Measurements from ENCODE around the gene SNAI1. TPM values are rescaled to one million over a fixed set of nuclear protein-coding genes. Genes with fewer than 3 reads are reported as not detected.

SNAI1 gene
- total RNA-seq, 1 experiment from 2014 or later = 8.8 TPM

DNA sequence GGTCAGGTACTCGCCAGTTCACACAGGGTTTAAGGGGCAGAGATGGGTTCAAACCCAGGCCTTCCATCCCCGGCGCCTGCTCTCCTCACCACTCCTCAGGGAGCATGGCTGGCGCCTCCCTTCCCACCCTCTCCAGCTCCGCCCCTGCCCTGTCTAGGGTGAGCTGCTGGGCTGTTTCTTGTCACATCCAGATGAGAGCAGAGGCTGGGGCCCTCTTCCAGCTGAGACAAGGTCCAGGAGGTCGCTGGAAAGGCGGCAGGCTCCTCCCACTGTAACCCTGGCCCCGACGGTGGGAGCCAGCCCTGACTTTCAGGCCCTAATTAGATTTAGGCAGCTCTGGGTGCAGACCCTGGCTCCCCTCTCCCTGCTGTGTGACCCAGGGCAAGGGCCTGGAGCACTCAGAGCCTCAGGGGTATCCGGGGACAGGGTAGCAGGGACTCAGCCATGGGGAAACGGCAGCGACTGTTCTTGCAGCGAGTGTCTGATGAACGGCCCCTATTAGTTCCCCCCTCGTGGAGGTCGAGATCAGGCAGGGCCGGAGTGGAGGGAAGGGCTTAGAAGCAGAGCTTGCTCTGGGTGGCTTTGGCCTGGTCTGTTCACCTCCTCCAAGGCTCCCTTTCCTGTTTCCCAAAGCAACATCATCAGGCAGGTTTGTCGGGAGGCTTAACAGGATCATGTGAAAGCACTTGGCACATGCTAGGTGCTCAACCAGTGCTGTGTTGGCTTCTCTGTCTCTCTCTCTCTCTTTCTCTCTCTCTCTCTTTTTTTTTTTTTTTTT is 33.4 kb downstream of the SNAI1 start:
- POLR2A ChIA-PET = interaction anchor here (0.5 to 0.7 kb wide), 4 partner anchors 14 to 43 kb away, joined by 3 to 10 read pairs (median 5); no protein-coding TSS in a partner anchor
- BruUV-seq (replicated peaks) = no TSS peak
- Histone ChIP-seq H3K4me3 (ENCODE audit: low read depth in 2 of 2, low read length in 2 of 2) (no peak overlapping the region), H3K9me3 (ENCODE audit: control insufficient read depth, insufficient read depth, low read depth, low read length) (no peaks in the 10 kb centered on the region), H3K4me1 (ENCODE audit: control insufficient read depth, insufficient read depth, low read length) (peaks cover 23% of the 10 kb centered on the region), H3K27ac (ENCODE audit: low read length) (no peak overlapping the region), H3K27me3 (ENCODE audit: control insufficient read depth, insufficient read depth, low read length) (no peaks in the 10 kb centered on the region), H3K36me3 (ENCODE audit: control insufficient read depth, insufficient read depth, low read length) (no peaks in the 10 kb centered on the region)
- TF ChIP-seq, protein P1, sequence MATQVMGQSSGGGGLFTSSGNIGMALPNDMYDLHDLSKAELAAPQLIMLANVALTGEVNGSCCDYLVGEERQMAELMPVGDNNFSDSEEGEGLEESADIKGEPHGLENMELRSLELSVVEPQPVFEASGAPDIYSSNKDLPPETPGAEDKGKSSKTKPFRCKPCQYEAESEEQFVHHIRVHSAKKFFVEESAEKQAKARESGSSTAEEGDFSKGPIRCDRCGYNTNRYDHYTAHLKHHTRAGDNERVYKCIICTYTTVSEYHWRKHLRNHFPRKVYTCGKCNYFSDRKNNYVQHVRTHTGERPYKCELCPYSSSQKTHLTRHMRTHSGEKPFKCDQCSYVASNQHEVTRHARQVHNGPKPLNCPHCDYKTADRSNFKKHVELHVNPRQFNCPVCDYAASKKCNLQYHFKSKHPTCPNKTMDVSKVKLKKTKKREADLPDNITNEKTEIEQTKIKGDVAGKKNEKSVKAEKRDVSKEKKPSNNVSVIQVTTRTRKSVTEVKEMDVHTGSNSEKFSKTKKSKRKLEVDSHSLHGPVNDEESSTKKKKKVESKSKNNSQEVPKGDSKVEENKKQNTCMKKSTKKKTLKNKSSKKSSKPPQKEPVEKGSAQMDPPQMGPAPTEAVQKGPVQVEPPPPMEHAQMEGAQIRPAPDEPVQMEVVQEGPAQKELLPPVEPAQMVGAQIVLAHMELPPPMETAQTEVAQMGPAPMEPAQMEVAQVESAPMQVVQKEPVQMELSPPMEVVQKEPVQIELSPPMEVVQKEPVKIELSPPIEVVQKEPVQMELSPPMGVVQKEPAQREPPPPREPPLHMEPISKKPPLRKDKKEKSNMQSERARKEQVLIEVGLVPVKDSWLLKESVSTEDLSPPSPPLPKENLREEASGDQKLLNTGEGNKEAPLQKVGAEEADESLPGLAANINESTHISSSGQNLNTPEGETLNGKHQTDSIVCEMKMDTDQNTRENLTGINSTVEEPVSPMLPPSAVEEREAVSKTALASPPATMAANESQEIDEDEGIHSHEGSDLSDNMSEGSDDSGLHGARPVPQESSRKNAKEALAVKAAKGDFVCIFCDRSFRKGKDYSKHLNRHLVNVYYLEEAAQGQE (IDR thresholded peaks at IDR 0.05; ENCODE audit: insufficient read depth in 1 of 2, low read depth in 2 of 2, low read length in 1 of 2) = no peak
- TF ChIP-seq POLR2AphosphoS5 (IDR thresholded peaks at IDR 0.05; ENCODE audit: low read depth, low read length) = no peak
- CTCF ChIA-PET = no interaction called here
- in situ Hi-C loops (cut with HindIII; ENCODE audit: low pct_unique_long_range_greater_than_20kb, low sequenced_read_pairs) (no loop called here), intact Hi-C loops (cut with micrococcal nuclease; ENCODE audit: unreplicated experiment) (no loop called here)
- ATAC-seq = peak; percentile 55
- DNase-seq (ENCODE audit: low read depth, low spot score) = no peak

DNA sequence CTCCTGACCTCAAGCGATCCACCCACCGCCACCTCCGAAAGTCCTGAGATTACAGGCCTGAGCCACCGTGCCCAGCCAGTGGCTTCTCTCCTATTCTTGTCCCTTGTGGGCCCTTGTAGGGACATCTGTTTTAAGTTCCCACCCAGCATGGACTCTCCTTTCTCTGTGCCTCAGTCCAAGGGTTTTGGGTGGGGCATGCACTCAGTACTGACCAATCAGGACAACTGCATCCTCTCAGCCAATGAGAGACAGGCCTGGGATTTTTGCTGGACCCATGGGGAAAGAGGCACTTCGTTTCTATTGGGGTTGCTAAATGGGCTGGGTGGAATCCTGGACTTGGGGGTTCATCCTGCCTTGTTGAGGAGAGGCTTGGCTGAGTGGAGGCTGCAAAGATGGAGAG is 34.4 kb downstream of the SNAI1 start:
- peaks cover 24% of the 10 kb centered on the region for H3K4me1 ChIP-seq (ENCODE audit: control insufficient read depth, insufficient read depth, low read length)
- ATAC-seq (no peak), DNase-seq (ENCODE audit: low read depth, low spot score) (no peak)
- H3K27ac ChIP-seq (ENCODE audit: low read length) = no peak overlapping the region
- BruUV-seq (replicated peaks) = no TSS peak
- ChIA-PET CTCF (no interaction called here), POLR2A (interaction anchor here (0.6 kb wide), 2 partner anchors 33 to 35 kb away, joined by 5 to 10 read pairs; no protein-coding TSS in a partner anchor)
- intact Hi-C loops (cut with micrococcal nuclease; ENCODE audit: unreplicated experiment) (no loop called here), in situ Hi-C loops (cut with HindIII; ENCODE audit: low pct_unique_long_range_greater_than_20kb, low sequenced_read_pairs) (no loop called here)
- H3K9me3 ChIP-seq (ENCODE audit: control insufficient read depth, insufficient read depth, low read depth, low read length) = no peaks in the 10 kb centered on the region
- H3K27me3 ChIP-seq (ENCODE audit: control insufficient read depth, insufficient read depth, low read length) = no peaks in the 10 kb centered on the region
- H3K36me3 ChIP-seq (ENCODE audit: control insufficient read depth, insufficient read depth, low read length) = no peaks in the 10 kb centered on the region
- no peak overlapping the region for H3K4me3 ChIP-seq (ENCODE audit: low read depth in 2 of 2, low read length in 2 of 2)
- TF ChIP-seq, protein P1 (IDR thresholded peaks at IDR 0.05; ENCODE audit: insufficient read depth in 1 of 2, low read depth in 2 of 2, low read length in 1 of 2) = no peak
- TF ChIP-seq POLR2AphosphoS5 (IDR thresholded peaks at IDR 0.05; ENCODE audit: low read depth, low read length) = no peak
- TF ChIP-seq, protein P2, sequence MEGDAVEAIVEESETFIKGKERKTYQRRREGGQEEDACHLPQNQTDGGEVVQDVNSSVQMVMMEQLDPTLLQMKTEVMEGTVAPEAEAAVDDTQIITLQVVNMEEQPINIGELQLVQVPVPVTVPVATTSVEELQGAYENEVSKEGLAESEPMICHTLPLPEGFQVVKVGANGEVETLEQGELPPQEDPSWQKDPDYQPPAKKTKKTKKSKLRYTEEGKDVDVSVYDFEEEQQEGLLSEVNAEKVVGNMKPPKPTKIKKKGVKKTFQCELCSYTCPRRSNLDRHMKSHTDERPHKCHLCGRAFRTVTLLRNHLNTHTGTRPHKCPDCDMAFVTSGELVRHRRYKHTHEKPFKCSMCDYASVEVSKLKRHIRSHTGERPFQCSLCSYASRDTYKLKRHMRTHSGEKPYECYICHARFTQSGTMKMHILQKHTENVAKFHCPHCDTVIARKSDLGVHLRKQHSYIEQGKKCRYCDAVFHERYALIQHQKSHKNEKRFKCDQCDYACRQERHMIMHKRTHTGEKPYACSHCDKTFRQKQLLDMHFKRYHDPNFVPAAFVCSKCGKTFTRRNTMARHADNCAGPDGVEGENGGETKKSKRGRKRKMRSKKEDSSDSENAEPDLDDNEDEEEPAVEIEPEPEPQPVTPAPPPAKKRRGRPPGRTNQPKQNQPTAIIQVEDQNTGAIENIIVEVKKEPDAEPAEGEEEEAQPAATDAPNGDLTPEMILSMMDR (IDR thresholded peaks at IDR 0.05) = no peak
- TF ChIP-seq TCF7L2 (IDR thresholded peaks at IDR 0.05; ENCODE audit: low read depth, low read length) = no peak
- TF ChIP-seq SIN3A (IDR thresholded peaks at IDR 0.05; ENCODE audit: borderline replicate concordance, insufficient read depth, low read depth, low read length) = no peak

Data from Panc1 (cell line).